ENCODE measurements around the gene CLCC1.
"Not testable (repeated sequence)": the region's sequence is repeated elsewhere in the genome, so short reads cannot be mapped to it uniquely, and the experiment has no call there.

The CLCC1 gene, protein sequence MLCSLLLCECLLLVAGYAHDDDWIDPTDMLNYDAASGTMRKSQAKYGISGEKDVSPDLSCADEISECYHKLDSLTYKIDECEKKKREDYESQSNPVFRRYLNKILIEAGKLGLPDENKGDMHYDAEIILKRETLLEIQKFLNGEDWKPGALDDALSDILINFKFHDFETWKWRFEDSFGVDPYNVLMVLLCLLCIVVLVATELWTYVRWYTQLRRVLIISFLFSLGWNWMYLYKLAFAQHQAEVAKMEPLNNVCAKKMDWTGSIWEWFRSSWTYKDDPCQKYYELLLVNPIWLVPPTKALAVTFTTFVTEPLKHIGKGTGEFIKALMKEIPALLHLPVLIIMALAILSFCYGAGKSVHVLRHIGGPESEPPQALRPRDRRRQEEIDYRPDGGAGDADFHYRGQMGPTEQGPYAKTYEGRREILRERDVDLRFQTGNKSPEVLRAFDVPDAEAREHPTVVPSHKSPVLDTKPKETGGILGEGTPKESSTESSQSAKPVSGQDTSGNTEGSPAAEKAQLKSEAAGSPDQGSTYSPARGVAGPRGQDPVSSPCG

DNA sequence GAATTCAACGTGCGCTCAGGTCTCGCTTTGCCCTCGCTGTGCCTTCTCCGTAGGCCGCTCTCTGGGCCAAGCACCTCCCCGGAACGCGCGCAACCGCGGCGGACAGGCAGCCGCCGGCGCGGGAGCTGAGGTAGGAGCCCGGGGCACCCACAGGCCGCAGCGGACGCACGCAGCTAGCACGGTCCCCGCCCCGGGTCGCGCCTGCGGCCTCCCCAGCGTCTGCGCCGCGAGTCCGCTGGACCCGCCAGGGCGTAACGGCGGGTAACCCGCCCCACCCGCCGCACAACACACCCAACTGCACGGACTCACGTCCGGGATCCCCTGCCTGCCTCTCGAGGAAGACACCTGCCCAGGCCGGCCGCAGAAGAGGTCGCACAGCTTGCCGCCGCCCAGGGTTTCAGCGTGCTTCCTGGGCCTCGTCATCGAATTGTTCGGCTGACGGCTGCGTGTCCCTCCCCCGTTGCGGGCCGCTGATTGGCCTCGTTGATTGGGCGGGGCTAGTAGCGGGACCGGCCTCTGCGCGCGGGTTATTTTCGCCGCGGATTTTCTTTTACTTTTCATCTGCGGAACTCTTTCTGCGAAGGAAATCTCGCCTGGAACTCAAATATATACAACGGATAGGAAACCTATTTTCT is at the start of gene CLCC1:
Gene CLCC1, minus strand, starts transcription at position 433 of the 635 bp plus-strand sequence. CDS start 13,047 bp downstream, outside the sequence.
- Histone ChIP-seq H3K27ac (ENCODE audit: low read depth in 2 of 2, low read length in 2 of 2) (peak within 1 kb of the TSS; percentile 96 to 98), H3K27me3 (ENCODE audit: control insufficient read depth in 2 of 2, insufficient read depth in 2 of 2, low read length in 2 of 2) (no peaks in the 10 kb centered on the region), H3K4me1 (ENCODE audit: control insufficient read depth in 2 of 2, insufficient read depth in 2 of 2, low read length in 2 of 2) (peaks cover 3 to 10% of the 10 kb centered on the region in 2 donors), H3K9me3 (ENCODE audit: control insufficient read depth in 2 of 2, low read length in 2 of 2) (no peaks in the 10 kb centered on the region), H3K9ac (ENCODE audit: low read depth in 1 of 2, low read length in 2 of 2) (peak within 1 kb of the TSS; percentile 79 to 94), H3K36me3 (ENCODE audit: control insufficient read depth in 2 of 2, insufficient read depth in 2 of 2, low read length in 2 of 2) (peaks cover 0 to 2% of the 10 kb centered on the region in 2 donors), H3K4me3 (ENCODE audit: low read length in 2 of 2) (peak within 1 kb of the TSS; percentile 82 to 83)

DNA sequence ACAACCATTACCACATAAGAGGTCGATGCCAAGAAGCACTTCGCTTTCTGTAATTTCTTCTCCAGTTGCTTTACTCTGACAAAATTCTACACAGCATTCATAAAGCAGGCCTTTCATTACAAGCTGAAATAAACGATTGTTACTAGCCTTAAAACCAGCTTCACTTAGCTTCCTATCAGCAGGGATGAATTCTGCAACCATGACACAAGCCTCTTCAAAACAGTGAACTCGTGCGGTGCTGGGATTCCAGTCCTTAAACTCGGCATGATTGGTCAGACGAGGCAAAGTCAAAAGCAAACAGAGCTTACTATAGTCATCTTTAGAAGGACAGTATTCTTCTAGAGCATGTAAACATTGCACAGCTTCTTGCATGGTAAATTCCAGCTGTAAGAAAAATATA is 48.1 kb upstream of the CLCC1 start:
- no peak overlapping the region for H3K4me3 ChIP-seq (ENCODE audit: low read length in 2 of 2)
- peaks cover 14 to 21% of the 10 kb centered on the region in 2 donors for H3K36me3 ChIP-seq (ENCODE audit: control insufficient read depth in 2 of 2, insufficient read depth in 2 of 2, low read length in 2 of 2)
- no peak overlapping the region for H3K9ac ChIP-seq (ENCODE audit: low read depth in 1 of 2, low read length in 2 of 2)
- no peaks in the 10 kb centered on the region for H3K27me3 ChIP-seq (ENCODE audit: control insufficient read depth in 2 of 2, insufficient read depth in 2 of 2, low read length in 2 of 2)
- H3K27ac ChIP-seq (ENCODE audit: low read depth in 2 of 2, low read length in 2 of 2) = no peak overlapping the region
- no peaks in the 10 kb centered on the region for H3K4me1 ChIP-seq (ENCODE audit: control insufficient read depth in 2 of 2, insufficient read depth in 2 of 2, low read length in 2 of 2)
- H3K9me3 ChIP-seq (ENCODE audit: control insufficient read depth in 2 of 2, low read length in 2 of 2) = no peaks in the 10 kb centered on the region

DNA sequence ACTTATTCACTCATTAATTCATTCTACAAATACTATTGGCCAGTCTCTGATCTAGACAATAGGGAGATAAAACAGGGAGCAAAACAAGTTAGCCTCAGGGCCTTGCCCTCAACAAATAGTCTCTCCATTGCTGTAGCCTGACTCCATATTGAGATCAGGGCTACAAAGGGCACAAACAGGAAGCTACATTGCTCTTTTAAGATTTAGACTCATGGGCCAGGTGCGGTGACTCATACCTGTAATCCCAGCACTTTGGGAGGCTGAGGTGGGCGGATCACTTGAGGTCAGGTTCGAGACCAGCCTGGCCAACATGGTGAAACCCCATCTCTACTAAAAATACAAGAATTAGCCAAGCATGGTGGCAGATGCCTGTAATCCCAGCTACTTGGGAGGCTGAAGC is 33.3 kb upstream of the CLCC1 start:
- not testable (repeated sequence) for H3K4me3 ChIP-seq (ENCODE audit: low read length in 2 of 2); H3K9ac ChIP-seq (ENCODE audit: low read depth in 1 of 2, low read length in 2 of 2); H3K27ac ChIP-seq (ENCODE audit: low read depth in 2 of 2, low read length in 2 of 2); H3K4me1 ChIP-seq (ENCODE audit: control insufficient read depth in 2 of 2, insufficient read depth in 2 of 2, low read length in 2 of 2); H3K27me3 ChIP-seq (ENCODE audit: control insufficient read depth in 2 of 2, insufficient read depth in 2 of 2, low read length in 2 of 2); H3K9me3 ChIP-seq (ENCODE audit: control insufficient read depth in 2 of 2, low read length in 2 of 2)
- peaks cover 18 to 21% of the 10 kb centered on the region in 2 donors for H3K36me3 ChIP-seq (ENCODE audit: control insufficient read depth in 2 of 2, insufficient read depth in 2 of 2, low read length in 2 of 2)

DNA sequence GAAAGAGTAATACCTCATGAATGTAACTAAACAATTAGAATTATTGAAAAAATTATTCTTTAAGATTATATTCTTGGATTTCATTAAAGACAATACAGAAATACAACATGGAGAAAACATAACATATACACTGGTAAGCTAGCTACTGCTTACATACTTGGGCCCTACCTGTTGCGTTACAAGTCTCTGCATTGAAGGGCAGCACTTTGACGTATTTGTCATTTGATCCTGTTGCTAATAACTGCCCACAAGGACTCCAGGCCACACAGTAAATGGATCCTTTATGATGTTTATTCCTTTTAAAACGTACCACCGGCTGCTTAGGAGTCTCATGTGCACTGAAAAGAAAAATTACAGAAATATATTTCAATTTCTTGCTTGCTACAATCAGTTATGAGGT is 19.8 kb upstream of the CLCC1 start:
- no peak overlapping the region for H3K27ac ChIP-seq (ENCODE audit: low read depth in 2 of 2, low read length in 2 of 2)
- H3K4me3 ChIP-seq (ENCODE audit: low read length in 2 of 2) = no peak overlapping the region
- no peak overlapping the region for H3K9ac ChIP-seq (ENCODE audit: low read depth in 1 of 2, low read length in 2 of 2)
- H3K4me1 ChIP-seq (ENCODE audit: control insufficient read depth in 2 of 2, insufficient read depth in 2 of 2, low read length in 2 of 2) = no peaks in the 10 kb centered on the region
- H3K9me3 ChIP-seq (ENCODE audit: control insufficient read depth in 2 of 2, low read length in 2 of 2) = no peaks in the 10 kb centered on the region
- no peaks in the 10 kb centered on the region for H3K27me3 ChIP-seq (ENCODE audit: control insufficient read depth in 2 of 2, insufficient read depth in 2 of 2, low read length in 2 of 2)
- peaks cover 0 to 27% of the 10 kb centered on the region in 2 donors for H3K36me3 ChIP-seq (ENCODE audit: control insufficient read depth in 2 of 2, insufficient read depth in 2 of 2, low read length in 2 of 2)

DNA sequence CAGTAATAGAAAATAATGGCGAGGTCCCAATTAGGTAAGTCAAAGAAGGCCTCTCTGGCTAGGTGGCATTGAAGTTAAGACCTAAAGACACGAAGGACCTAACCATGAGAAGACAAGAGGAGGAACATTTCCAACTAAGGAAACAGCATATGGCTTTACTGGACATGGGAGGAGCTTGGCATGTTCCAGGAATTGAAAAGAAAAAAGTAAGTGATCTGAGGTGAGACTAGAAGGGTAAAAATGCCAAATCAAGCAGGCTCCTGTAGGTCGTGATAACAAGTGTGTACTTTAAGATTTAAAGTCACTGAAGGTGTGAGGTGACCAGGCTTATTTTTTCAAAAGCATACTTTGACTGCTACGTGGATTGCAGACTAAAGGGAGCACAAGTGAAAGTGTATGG is 13.4 kb upstream of the CLCC1 start:
- no peak overlapping the region for H3K9ac ChIP-seq (ENCODE audit: low read depth in 1 of 2, low read length in 2 of 2)
- no peaks in the 10 kb centered on the region for H3K4me1 ChIP-seq (ENCODE audit: control insufficient read depth in 2 of 2, insufficient read depth in 2 of 2, low read length in 2 of 2)
- H3K9me3 ChIP-seq (ENCODE audit: control insufficient read depth in 2 of 2, low read length in 2 of 2) = no peaks in the 10 kb centered on the region
- no peak overlapping the region for H3K4me3 ChIP-seq (ENCODE audit: low read length in 2 of 2)
- H3K36me3 ChIP-seq (ENCODE audit: control insufficient read depth in 2 of 2, insufficient read depth in 2 of 2, low read length in 2 of 2) = peaks cover 6 to 11% of the 10 kb centered on the region in 2 donors
- H3K27me3 ChIP-seq (ENCODE audit: control insufficient read depth in 2 of 2, insufficient read depth in 2 of 2, low read length in 2 of 2) = no peaks in the 10 kb centered on the region
- no peak overlapping the region for H3K27ac ChIP-seq (ENCODE audit: low read depth in 2 of 2, low read length in 2 of 2)

DNA sequence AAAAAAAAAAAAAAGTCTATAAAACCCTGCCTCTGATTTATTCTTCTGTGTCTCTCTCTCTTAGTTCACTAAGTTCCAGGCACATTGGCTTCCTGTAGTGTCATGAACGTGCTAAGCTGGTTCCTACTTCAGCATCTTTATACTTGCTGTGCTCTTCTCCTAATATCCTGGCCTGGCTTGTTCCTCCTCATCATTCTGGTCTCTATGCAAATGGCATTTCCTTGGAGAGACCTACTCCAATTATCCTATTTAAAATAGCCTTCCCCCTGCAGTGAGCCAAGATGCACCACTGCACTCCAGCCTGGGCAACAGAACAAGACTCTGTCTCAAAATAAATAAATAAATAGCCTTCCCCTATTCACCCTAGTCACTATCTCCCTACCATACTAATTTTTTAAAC is 9.7 kb upstream of the CLCC1 start:
- H3K9me3 ChIP-seq (ENCODE audit: control insufficient read depth in 2 of 2, low read length in 2 of 2) = no peaks in the 10 kb centered on the region
- H3K36me3 ChIP-seq (ENCODE audit: control insufficient read depth in 2 of 2, insufficient read depth in 2 of 2, low read length in 2 of 2) = peaks cover 5 to 11% of the 10 kb centered on the region in 2 donors
- no peak overlapping the region for H3K27ac ChIP-seq (ENCODE audit: low read depth in 2 of 2, low read length in 2 of 2)
- H3K9ac ChIP-seq (ENCODE audit: low read depth in 1 of 2, low read length in 2 of 2) = no peak overlapping the region
- H3K27me3 ChIP-seq (ENCODE audit: control insufficient read depth in 2 of 2, insufficient read depth in 2 of 2, low read length in 2 of 2) = no peaks in the 10 kb centered on the region
- no peaks in the 10 kb centered on the region for H3K4me1 ChIP-seq (ENCODE audit: control insufficient read depth in 2 of 2, insufficient read depth in 2 of 2, low read length in 2 of 2)
- H3K4me3 ChIP-seq (ENCODE audit: low read length in 2 of 2) = no peak overlapping the region

DNA sequence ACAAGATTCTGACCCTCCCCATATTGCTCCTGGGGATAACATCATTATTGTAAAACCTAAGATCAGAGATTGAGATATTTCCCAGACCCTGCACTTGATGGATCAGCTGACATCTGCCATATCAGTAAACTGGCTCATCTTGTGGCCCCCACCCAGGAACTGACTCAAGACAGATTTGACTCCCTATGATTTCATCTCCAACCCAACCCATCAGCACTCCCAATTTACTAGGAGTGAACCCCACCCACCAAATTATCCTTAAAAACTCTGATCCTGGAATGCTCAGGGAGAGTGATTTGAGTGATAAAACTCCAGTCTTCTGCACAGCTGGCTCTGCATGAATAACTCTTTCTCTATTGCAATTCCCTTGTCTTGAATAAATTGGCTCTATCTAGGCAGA is 6.1 kb upstream of the CLCC1 start:
- H3K9ac ChIP-seq (ENCODE audit: low read depth in 1 of 2, low read length in 2 of 2) = no peak overlapping the region
- no peak overlapping the region for H3K4me3 ChIP-seq (ENCODE audit: low read length in 2 of 2)
- H3K36me3 ChIP-seq (ENCODE audit: control insufficient read depth in 2 of 2, insufficient read depth in 2 of 2, low read length in 2 of 2) = peaks cover 5 to 6% of the 10 kb centered on the region in 2 donors
- no peak overlapping the region for H3K27ac ChIP-seq (ENCODE audit: low read depth in 2 of 2, low read length in 2 of 2)
- no peaks in the 10 kb centered on the region for H3K9me3 ChIP-seq (ENCODE audit: control insufficient read depth in 2 of 2, low read length in 2 of 2)
- peaks cover 0 to under 1% of the 10 kb centered on the region in 2 donors for H3K4me1 ChIP-seq (ENCODE audit: control insufficient read depth in 2 of 2, insufficient read depth in 2 of 2, low read length in 2 of 2)
- H3K27me3 ChIP-seq (ENCODE audit: control insufficient read depth in 2 of 2, insufficient read depth in 2 of 2, low read length in 2 of 2) = no peaks in the 10 kb centered on the region

DNA sequence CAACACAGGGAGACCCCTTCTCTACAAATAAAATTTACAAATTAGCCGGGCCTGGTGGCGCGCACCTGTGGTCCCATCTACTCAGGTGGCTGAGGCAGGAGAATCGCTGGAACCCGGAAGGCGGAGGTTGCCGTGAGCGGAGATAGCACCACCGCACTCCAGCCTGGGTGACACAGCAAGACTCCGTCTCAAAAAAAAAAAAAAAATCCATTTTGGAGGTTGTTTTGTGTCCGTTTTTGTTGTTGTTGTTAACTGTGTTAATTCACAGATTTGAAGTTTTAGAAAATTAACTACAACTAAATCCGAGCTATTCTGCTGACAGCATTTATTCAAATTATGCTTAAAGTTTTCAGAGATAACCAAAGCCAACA is 618 bp downstream of the CLCC1 start:
- Histone ChIP-seq H3K9me3 (ENCODE audit: control insufficient read depth in 2 of 2, low read length in 2 of 2) (no peaks in the 10 kb centered on the region), H3K9ac (ENCODE audit: low read depth in 1 of 2, low read length in 2 of 2) (peak overlapping the region; percentile 79 to 94), H3K36me3 (ENCODE audit: control insufficient read depth in 2 of 2, insufficient read depth in 2 of 2, low read length in 2 of 2) (peaks cover 0 to 2% of the 10 kb centered on the region in 2 donors), H3K4me3 (ENCODE audit: low read length in 2 of 2) (peak overlapping the region; percentile 82 to 83), H3K27me3 (ENCODE audit: control insufficient read depth in 2 of 2, insufficient read depth in 2 of 2, low read length in 2 of 2) (no peaks in the 10 kb centered on the region), H3K27ac (ENCODE audit: low read depth in 2 of 2, low read length in 2 of 2) (peak overlapping the region; percentile 96 to 98), H3K4me1 (ENCODE audit: control insufficient read depth in 2 of 2, insufficient read depth in 2 of 2, low read length in 2 of 2) (peaks cover 3 to 10% of the 10 kb centered on the region in 2 donors)

DNA sequence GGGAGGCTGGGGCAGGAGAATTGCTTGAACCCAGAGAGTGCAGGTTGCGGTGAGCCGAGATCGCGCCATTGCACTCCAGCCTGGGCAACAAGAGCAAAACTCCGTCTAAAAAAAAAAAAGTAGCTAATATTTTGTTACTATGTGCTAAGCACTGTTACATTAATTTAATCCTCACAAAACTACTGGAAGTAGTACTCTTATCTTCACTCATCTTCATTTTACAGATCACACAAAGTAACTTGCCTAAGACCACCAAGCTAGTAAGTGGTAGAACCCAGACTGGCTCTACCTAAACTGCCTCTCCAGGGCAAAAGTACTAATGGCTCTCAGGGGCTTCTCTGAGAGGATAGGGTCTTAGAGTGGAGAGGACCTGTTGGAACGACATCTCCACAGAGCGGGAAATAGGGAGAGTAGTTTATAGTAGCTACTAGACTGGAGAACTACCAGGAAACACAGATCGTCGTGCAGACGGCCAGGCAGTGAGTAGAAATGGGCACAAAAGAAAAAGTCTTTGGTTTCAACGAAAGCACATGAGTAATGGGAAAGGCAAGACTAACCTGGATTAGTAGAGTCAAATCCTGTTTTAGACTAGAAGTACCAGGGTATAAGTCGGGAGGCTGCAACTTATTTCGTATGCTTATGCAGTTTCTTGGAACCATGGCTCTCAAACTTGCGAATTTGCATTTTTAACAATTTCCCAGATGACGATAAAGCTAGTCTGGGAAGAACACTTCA is 1.4 kb downstream of the CLCC1 start:
- Histone ChIP-seq H3K9ac (ENCODE audit: low read depth in 1 of 2, low read length in 2 of 2) (peak overlapping the region; percentile 79 to 94), H3K9me3 (ENCODE audit: control insufficient read depth in 2 of 2, low read length in 2 of 2) (no peaks in the 10 kb centered on the region), H3K4me1 (ENCODE audit: control insufficient read depth in 2 of 2, insufficient read depth in 2 of 2, low read length in 2 of 2) (peaks cover 3 to 10% of the 10 kb centered on the region in 2 donors), H3K27ac (ENCODE audit: low read depth in 2 of 2, low read length in 2 of 2) (peak overlapping the region; percentile 96 to 98), H3K4me3 (ENCODE audit: low read length in 2 of 2) (peak overlapping the region; percentile 82 to 83), H3K36me3 (ENCODE audit: control insufficient read depth in 2 of 2, insufficient read depth in 2 of 2, low read length in 2 of 2) (peaks cover 0 to 2% of the 10 kb centered on the region in 2 donors), H3K27me3 (ENCODE audit: control insufficient read depth in 2 of 2, insufficient read depth in 2 of 2, low read length in 2 of 2) (no peaks in the 10 kb centered on the region)

Data from mucosa of rectum (tissue), 2 donors.